OCI-LY1 (cell line): ENCODE results near the gene MXRA8.

ENCODE experiments used
- EZH2 ChIP-seq: fragments of 200-600 bp; sonication (generic), shearing (Covaris generic); IDR thresholded peaks from 2 replicates; pipeline ENCODE4 v1.8.0; 2017; ENCODE audit warnings: borderline replicate concordance, mixed run types, mild to moderate bottlenecking, antibody characterized with exemption, low read length, moderate library complexity, mixed read lengths
- TF ChIP-seq, protein P1 (sequence below): fragments of 200-600 bp; sonication (generic), shearing (Covaris generic); IDR thresholded peaks from 2 replicates; pipeline ENCODE4 v1.5.1; 2017; ENCODE audit warnings: mild to moderate bottlenecking, antibody characterized with exemption, low read length, moderate library complexity, mixed read lengths

DNA sequence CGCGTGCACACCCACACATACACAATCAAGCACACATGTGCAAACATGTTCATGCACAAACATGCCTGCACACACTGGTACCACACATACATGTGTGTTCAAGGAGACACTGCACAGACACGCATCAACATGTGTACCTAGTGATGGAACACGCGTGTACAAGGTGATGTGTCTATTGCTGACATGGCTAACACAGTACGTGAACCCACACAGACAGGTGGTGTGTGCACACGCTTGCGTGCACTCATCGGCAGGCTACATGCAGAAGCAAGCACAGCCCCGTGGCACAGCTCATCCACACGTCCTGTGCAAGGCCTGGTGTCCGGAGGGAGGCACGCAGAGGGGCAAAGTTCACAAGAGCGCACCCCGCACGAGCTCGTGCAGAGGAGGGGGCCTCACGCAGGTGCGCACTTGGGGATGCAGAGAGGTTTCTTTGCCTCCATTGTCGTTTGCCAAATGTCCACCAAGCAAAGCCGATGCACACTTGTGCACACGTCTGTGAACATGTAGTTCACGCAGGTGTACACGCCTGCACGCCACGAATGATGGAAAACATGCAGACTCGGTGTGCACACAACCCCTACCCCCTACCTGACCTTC lies 51.6 kb downstream of the MXRA8 start:
- TF ChIP-seq, protein P1, sequence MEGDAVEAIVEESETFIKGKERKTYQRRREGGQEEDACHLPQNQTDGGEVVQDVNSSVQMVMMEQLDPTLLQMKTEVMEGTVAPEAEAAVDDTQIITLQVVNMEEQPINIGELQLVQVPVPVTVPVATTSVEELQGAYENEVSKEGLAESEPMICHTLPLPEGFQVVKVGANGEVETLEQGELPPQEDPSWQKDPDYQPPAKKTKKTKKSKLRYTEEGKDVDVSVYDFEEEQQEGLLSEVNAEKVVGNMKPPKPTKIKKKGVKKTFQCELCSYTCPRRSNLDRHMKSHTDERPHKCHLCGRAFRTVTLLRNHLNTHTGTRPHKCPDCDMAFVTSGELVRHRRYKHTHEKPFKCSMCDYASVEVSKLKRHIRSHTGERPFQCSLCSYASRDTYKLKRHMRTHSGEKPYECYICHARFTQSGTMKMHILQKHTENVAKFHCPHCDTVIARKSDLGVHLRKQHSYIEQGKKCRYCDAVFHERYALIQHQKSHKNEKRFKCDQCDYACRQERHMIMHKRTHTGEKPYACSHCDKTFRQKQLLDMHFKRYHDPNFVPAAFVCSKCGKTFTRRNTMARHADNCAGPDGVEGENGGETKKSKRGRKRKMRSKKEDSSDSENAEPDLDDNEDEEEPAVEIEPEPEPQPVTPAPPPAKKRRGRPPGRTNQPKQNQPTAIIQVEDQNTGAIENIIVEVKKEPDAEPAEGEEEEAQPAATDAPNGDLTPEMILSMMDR, result no peak
- TF ChIP-seq EZH2, result no peak
